Renal cortical epithelial cell (primary cell): ENCODE results near the gene FLAD1. TPM values are rescaled to one million over a fixed set of nuclear protein-coding genes. Genes with fewer than 3 reads are reported as not detected.
"Not testable (repeated sequence)": the region's sequence is repeated elsewhere in the genome, so short reads cannot be mapped to it uniquely, and the experiment has no call there.

Source experiments
- DNase-seq: peaks from one replicate; pipeline ENCODE4 v3.0.0-alpha.2; 2011; ENCODE audit warnings: low read depth
- total RNA-seq: library from RNA; depleted of rRNA; stranded (reverse); fragments of >200 nt; gene quantifications from 2 replicates; pipeline ENCODE4 v1.2.3, GENCODE V29; 2014

The FLAD1 gene
- total RNA-seq, 1 donor from 2014 or later: 21.6 TPM

DNA sequence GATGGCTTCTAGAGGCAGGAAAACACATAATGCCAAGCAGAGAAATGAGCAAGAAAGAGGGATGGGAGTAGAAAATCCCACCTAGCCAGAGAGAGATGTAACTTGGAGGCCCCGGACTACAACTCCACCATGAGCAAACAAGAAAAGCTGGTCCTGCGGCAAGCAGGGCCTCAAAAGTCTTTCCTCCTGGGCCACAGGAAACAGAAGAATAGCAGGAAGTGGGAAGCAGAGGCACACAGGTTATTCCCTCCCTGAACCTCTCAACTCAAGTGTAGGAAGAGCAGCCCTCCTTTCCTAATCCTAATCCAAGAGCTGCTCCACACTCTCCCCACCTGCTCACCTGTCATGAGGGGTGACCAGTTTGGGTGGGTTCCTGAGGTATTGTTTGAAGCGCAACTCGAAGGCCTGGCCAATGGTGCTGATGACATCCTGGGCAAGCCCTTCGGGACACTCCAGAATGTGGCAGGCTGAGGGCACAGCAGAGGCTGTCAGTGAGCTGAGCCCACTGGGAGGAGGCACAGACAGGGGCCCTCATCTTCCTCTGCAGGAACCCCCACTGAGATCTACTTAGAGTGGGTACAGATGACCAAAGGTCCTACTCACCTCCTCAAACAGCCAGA lies 15.7 kb upstream of the FLAD1 start:
- DNase-seq: no peak

DNA sequence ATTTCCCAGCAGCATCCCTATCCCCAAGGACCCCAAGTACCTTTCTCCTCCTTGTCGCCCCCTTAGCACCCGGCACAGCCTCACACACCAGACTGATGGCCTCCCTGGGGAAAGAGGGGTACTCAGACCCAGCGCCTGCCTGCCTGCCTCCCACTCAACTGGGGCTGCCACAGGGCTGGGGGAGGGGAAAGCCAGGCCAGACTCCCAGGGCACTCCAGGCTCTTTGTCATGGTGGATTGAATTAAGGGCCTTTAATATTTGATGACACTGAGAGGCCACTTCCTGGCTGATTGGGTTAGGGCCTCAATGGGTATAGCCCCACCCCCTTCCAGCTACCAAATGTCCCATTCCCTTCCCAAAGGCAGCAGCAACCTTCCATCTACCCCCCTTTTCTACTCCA lies 14.4 kb upstream of the FLAD1 start:
- DNase-seq: no peak

DNA sequence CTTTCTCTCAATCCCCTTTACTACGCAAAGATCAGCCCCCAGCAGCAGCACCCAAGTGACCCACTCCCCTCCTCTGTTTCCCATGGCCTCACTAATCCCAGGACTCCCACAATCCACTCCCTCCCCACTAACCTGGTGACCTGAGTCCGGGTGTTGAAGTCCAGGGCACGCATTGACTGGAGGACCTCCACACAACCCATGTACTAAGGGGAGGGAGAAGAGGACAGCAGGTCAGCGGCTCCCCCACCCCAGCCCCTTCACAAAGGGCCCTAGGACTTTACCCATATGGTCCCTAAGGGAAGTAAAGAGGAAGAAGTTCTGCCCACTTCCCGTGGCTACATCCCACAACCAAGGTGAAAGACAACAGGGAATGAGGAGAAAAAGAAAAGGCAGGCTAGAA lies 13.9 kb upstream of the FLAD1 start:
- no peak for DNase-seq

DNA sequence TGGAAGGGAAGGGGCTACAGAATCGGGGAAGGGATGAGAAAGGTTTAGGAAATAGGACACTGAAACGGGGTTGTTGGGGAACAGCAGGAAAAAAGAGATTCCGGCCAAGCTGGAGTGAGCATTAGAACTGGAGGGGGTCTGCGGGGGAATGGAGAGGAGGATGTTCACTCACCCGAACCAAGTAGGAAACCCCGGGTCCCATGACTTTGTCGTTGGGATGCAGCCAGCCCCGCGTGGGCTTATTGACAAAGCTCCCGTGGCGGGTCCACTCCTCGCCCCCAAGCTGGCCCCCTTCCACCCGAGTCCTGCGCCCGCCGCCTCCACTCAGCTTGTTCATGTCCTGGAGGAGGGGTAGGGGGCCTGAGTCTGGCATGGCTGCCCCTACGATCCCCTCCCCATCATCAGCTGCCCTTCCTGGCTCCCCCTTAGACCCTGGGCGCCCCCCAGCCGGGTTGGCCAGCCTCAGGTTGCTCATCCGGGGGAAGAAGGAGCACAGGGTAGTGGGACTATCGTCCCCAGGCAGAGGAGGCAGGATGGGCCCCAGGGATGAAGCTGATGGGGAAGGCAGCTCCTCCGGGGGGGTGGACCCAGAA lies 13.2 kb upstream of the FLAD1 start:
- no peak for DNase-seq

DNA sequence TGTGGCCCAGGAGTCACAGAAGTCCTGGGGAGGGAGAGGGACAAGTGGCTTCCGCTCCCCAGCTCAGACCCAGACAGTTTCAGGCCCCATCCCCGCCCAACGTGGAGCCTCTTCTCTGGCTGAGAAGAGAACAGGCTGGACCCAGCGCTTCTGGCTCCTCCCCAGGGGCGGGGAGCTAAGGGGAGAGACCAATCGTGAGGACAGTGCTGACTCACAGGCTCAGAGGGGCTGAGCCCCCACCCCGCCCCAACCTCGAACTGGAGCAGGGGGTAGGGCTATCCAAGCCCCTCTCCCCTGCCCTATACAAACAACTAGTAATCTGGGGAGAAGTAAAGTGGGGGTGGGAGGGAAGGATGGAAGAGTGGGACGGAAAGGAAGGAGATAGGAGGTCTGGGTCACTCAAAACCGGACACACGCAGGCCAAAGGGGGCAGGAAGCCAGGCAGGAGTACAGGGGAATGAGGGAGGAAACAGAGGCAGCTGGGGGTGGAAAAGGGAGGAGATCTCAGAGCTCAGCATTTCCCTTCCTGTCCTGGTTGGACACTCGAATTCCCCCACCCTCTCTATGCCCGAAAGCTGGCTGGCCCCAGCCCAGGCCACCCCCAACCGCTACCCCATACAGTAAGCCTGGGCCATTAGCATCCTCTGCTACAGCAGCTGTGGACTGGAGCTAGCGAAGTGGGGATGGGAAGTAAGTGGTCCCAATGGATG lies 12.4 kb upstream of the FLAD1 start, which contains the start of gene SHC1:
Gene SHC1, minus strand, starts transcription at position 117 of the 710 bp plus-strand sequence. CDS start 221 bp downstream, outside the sequence.
- peak; percentile 77 for DNase-seq

DNA sequence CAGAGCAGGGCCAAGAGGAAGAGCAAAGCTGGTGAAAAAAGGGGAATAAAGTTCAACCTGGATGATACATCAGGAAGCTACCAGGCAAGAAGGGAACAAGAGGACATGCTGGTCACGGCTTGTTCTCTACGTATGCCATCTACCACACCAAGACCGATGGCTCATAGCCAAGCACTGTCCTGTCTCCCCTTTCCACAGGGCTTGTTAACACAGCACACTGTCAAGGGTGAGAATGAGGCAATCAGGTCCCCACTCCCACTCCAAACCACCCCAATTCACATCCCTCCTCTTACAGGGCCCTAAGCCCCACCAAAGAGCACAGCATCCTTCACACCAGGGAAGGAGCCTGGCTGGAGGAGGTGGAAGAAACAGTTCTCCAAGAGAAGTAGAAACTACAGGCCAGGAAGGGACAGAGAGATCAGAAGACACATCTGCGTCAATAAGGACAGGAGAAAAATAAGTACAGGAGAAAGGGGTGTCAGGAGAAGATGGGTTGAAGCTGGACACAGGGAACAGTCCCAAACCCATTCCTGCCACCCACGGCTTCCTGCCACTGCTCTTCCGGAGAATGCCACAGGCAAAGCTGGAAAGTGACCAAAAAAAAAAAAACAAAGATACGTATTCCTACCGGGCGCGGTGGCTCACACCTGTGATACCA lies 11.7 kb upstream of the FLAD1 start:
- DNase-seq: peak; percentile 49

DNA sequence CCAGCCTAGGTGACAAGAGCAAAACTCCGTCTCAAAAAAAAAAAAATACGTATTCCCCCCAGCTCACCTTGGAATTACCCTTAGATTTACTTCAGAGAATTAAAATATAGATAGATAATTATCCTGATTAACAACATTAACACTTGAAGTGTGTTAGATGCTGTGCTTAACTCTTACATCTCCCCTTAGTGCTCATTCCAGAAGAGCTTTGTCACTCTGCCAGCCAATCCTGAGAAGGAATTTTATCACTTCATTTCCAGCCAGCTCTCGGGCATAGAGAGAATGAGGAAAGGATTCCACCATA lies 11.0 kb upstream of the FLAD1 start:
- no peak for DNase-seq

DNA sequence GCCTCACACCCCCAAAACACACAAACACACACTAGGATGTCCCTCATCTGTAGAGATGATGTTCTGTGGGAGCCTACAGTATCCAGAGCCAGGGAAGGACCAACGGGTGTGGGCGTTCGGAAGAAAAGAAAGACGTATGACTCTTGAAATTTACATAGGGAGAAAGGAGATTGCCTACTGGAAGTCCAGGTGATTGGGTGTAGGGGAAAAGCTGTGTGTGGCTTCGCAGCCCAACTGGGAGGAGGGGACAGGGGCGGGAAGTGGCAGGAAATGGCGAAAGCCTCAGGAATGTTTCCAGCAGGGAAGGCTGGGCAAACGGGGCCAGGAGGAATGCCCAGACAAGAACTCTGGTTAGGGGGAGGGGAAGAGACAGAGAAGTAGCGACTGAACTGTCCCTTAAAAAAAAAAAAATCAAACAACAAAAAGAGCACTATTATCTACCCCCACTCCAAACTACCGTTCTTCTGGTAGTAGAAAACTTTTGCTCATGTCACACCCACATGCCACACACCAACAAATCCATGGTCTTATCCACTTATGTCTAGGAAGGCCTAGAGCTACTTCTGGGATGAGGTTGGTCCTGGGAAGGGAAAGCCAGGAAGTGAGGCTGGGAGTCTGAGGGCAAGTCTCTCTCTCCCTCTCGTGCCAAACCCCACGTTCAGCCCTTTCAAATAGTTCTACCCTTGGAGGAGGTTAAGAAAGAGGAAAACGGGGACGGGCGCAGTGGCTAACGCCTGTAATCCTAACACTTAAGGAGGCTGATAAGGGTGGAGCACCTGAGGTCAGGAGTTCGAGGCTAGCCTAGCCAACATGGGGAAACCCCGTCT lies 10.4 kb upstream of the FLAD1 start:
- DNase-seq: peak; percentile 96

DNA sequence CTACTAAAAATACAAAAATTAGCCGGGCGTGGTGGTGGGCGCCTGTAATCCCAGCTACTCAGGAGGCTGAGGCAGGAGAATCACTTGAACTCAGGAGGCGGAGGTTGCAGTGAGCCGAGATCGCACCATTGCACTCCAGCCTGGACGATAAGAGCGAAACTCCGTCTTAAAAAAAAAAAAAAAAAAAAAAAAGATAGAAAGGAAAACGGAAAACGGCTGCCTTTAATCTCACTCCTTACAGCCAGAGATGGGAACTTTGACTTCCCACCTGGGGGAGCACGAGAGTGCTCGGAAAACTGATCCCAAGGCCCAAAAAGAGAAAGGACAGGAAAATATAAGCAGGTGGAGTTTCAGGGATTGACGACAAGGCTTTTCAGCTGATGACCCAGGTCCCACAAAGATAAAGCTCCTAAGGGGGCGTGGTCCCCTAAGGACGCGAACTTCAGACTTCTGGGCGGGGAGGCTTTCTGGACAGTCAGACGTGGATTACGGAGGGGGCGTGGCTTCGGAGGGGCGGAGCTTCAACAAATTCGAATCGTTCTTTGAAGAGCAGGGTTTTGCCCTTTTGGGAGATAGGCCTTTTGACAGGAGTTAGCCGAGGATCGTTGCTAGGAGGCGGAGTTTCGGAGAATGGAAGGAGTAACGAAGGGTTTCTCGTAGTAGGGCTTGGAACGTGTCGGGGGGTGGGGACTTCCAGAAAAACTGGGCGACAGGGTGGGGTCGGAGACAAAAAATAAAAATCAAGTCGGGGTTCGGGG lies 9.6 kb upstream of the FLAD1 start:
- peak; percentile 94 for DNase-seq

DNA sequence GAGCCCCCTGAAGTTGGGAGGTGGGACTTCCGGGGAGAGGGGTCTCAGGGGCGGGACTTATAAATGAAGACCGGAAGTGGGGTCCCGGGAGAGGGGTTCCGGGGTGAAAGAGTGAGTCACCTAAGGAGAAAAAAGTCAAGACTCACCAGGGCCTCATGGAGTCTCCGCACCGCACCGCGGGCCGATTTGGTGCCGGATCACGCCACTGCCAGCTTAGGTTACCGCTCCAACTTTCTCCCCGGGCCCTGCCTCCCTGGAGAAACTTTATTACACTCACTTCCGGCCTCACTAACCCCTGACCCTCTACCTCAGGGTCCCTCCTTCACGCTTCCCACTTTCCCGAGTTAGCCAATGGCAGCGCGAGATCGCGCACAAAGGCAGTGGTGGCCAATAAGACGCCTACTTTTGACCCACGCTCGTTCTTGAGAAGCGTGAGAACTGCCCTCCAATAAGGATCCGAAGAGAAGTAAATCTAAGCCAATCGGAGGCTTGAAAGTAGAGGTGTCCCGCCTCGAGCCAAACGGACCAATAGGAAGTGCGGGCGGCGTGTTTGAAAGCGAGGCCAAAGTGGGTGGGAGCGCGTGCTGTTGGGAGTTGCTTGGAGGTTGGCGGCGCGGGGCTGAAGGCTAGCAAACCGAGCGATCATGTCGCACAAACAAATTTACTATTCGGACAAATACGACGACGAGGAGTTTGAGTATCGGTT lies 8.9 kb upstream of the FLAD1 start, which contains the start of gene CKS1B:
Gene CKS1B, plus strand, starts transcription at position 580 of the 706 bp plus-strand sequence. Its CDS starts 65 bp downstream, at position 645.
- peak; percentile 100 for DNase-seq

DNA sequence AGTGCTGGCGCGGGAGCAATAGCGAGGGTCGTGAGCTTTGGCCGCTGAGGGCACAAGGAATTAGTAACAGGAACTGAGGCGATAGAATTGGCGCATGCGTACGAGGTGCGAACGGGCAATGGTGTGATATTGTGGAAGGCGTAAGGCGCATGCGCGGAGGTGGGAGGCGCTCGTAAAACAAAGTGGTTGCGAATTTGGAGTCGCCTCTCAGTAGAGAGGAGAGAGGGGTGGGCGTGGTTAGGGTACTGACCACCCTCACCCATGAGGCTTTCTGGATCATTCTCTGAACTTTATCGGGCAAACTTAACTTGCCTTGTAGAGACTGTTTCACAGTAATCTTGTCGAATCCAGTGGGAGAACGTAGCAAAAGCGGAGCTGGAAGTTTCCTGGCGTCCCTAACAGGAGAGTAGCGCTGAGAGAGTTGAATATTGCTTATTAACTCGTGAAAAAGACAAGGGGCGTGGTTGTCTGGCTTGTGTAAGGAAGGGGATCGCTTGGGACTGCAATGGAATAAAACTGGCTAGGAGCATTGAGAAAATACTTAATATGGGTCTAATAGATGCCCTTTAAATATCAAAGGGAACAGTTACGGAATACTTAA lies 8.2 kb upstream of the FLAD1 start:
- DNase-seq: peak; percentile 92

DNA sequence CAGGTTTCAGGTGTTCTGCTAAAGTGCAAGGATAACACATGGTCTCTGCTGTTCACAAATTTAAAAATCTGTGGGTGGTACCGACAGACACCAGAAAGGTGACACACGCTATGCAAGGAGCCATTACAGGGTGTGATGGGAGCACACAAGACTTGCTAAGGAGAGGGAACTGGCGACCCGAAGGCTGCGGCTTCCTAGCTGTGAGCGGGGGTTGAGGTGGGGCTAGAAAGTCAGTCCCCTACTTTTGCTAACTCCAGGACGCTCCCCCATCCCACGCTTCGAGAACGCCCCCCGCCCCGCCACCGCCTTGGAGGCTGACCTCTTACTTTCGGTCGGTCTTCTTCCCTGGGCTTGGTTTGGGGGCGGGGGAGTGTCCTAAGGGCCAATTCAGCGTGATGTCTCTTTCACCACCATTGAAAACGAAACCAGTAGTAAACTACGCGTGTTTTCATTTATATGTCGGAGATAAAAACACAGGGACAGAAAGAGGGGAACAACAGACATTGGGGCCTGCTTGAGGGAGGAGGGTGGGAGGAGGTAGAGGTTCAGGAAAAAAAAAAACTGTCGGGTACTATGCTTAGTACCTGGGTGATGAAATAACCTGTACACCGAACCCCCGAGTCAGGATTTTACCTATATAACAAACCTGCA lies 7.6 kb upstream of the FLAD1 start:
- DNase-seq: peak; percentile 46

DNA sequence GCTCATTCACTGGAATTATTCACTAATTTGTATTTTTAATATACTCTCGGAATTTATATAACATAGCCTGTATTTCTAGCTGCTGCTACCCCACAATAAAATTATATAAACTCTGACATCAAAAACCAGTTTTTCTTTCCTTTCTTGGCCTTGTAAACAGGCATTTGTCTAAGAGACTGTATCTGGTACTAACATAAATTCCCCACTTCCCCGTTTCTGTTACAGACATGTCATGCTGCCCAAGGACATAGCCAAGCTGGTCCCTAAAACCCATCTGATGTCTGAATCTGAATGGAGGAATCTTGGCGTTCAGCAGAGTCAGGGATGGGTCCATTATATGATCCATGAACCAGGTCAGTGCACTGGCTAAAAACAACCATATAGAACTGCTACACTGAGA lies 5.4 kb upstream of the FLAD1 start:
- DNase-seq: not testable (repeated sequence)

DNA sequence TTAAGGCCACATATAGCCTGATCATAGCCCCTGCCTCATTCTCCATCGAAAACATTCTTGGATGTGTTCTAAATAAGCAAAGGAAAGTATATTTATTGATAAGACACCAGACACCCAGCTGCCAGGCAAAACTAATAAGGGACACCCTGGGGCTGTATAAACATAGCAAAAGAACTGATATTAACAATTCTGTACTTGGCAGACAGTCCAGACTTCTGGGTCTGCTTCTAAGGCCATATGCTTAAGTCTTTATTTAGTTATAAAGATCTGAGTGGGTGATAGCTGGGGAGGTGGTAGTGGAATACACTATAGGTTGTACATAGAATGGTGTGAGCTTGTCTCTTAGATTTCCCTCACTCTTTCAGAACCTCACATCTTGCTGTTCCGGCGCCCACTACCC lies 4.8 kb upstream of the FLAD1 start:
- no peak for DNase-seq

DNA sequence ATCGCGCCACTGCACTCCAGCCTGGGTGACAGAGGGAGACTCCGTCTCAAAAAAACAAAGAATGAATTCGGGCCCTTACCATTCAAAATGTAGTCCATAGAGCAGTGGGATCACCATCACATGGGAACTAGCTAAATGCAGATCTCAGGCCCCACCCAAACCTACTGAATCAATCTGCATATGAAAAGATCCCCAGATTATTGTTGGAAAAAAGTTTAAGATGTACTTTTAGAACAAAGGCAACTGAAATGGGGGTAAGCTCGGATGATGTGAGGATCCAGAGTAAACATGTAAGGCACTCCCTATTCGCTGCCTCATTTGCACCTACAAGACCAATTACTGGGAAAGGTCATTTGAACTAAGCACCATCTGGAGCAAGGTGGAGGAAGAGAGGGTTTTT lies 803 bp upstream of the FLAD1 start:
- no peak for DNase-seq

DNA sequence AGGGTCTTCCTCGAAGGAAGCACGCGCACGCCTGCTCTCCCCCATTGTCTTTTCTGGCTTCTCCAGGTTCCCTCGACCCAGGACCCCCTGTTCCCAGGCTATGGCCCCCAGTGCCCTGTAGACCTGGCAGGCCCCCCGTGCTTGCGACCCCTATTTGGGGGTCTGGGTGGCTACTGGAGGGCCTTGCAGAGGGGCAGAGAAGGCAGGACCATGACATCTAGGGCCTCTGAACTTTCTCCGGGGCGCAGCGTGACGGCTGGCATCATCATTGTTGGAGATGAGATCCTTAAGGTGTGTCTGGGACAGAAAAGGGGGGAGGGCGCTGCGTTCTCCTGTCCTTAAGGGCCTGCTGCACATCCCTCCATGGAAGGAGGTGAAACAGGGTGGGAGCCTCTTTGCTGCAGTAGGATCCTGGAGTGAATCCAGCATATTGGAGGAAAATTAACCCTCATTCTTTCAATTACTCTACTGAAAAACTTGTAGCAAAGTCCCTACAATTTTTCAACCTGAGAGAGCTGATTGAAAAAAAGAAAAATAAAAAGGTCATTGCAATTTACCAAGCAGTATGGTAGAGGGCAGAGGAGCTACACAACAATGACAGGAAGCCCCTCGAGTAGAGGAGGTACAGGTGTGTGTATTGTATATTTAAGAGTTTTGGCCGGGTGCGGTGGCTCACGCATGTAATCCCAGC lies 777 bp downstream of the FLAD1 start:
- DNase-seq: no peak

DNA sequence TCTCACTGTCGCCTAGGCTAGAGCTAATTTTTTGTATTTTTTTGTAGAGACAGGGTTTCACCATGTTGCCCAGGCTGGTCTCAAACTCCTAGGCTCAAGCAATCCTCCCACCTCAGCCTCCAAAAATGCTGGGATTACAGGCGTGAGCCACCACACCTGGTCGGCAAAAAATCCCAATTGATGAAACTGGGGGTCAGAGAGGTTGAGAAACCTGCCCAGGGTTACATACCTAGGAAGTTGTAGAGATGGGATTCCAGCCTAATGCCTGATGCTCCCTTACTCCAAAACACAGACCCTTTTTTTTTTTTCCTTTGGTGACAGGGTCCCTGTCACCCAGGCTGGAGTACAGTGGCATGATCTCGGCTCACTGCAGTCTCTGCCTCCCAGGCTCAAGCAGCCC lies 3.6 kb downstream of the FLAD1 start:
- not testable (repeated sequence) for DNase-seq

DNA sequence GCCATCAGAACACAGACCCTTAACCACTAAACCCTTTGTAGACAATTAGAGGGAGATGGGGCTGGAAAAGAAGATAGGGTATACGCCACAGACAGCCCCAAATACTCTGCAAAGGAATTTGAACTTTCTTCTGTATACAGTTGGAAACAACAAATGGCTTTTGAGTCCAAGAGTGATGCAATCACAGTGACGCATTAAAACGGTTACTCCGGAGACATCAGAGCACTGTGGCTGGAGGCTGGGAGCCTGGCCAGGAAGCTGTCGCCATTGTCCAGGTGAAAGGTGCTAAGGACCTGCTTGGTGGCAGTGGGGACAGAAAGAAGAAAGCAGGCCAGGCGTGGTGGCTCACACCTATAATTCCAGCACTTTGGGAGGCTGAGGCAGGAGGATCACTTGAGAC lies 4.2 kb downstream of the FLAD1 start:
- DNase-seq: no peak
